Measurements from ENCODE around the gene CACNA1I.

CACNA1I gene

GRCh38 chr22:39535831-39536449 is 34.6 kb upstream of the CACNA1I start:
- H3K36me3 ChIP-seq (ENCODE audit: insufficient read depth, low read length) = no peaks in the 10 kb centered on the region
- H3K4me1 ChIP-seq (ENCODE audit: control insufficient read depth, insufficient read depth, low read length, unreplicated experiment) = peaks cover 7% of the 10 kb centered on the region
- no peak overlapping the region for H3K27ac ChIP-seq (ENCODE audit: low read depth, low read length)
- no peaks in the 10 kb centered on the region for H3K27me3 ChIP-seq (ENCODE audit: insufficient read depth, low read length)
- H3K4me3 ChIP-seq (ENCODE audit: low read depth, low read length) = no peak overlapping the region
- peaks cover 12% of the 10 kb centered on the region for H3K79me2 ChIP-seq (ENCODE audit: control insufficient read depth, insufficient read depth, low read length, unreplicated experiment)
- H2AFZ ChIP-seq (ENCODE audit: low read length, unreplicated experiment) = no peak overlapping the region

GRCh38 chr22:39536711-39537110 is 33.8 kb upstream of the CACNA1I start:
- Histone ChIP-seq H3K36me3 (ENCODE audit: insufficient read depth, low read length) (no peaks in the 10 kb centered on the region), H2AFZ (ENCODE audit: low read length, unreplicated experiment) (no peak overlapping the region), H3K27me3 (ENCODE audit: insufficient read depth, low read length) (no peaks in the 10 kb centered on the region), H3K4me1 (ENCODE audit: control insufficient read depth, insufficient read depth, low read length, unreplicated experiment) (peaks cover under 1% of the 10 kb centered on the region), H3K4me3 (ENCODE audit: low read depth, low read length) (no peak overlapping the region), H3K27ac (ENCODE audit: low read depth, low read length) (no peak overlapping the region), H3K79me2 (ENCODE audit: control insufficient read depth, insufficient read depth, low read length, unreplicated experiment) (peaks cover 5% of the 10 kb centered on the region)

GRCh38 chr22:39537975-39538374 is 32.6 kb upstream of the CACNA1I start:
- no peaks in the 10 kb centered on the region for H3K27me3 ChIP-seq (ENCODE audit: insufficient read depth, low read length)
- no peak overlapping the region for H2AFZ ChIP-seq (ENCODE audit: low read length, unreplicated experiment)
- no peak overlapping the region for H3K4me3 ChIP-seq (ENCODE audit: low read depth, low read length)
- H3K79me2 ChIP-seq (ENCODE audit: control insufficient read depth, insufficient read depth, low read length, unreplicated experiment) = no peaks in the 10 kb centered on the region
- H3K4me1 ChIP-seq (ENCODE audit: control insufficient read depth, insufficient read depth, low read length, unreplicated experiment) = no peaks in the 10 kb centered on the region
- no peaks in the 10 kb centered on the region for H3K36me3 ChIP-seq (ENCODE audit: insufficient read depth, low read length)
- H3K27ac ChIP-seq (ENCODE audit: low read depth, low read length) = no peak overlapping the region

DNA sequence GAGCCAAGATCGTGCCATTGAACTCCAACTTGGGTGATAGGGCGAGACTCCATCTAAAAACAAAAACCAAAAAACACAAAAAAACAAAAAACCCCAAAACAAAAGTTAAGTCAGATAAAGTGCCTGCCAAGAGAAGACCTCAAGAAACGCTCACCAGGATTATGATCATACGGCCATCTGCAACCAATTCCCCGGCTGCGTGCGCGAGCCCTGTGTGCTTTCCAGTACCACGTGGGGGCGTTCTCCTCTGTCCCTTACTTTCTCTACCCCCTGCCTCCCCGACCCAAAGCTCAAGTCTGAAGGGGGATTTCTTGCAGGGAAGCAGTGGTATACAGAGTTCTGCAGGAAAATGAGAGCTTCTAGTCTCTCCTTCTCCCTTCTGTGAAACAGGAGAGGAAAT is 27.5 kb upstream of the CACNA1I start:
- Histone ChIP-seq H3K27ac (ENCODE audit: low read depth, low read length) (no peak overlapping the region), H3K27me3 (ENCODE audit: insufficient read depth, low read length) (peaks cover 10% of the 10 kb centered on the region)

DNA sequence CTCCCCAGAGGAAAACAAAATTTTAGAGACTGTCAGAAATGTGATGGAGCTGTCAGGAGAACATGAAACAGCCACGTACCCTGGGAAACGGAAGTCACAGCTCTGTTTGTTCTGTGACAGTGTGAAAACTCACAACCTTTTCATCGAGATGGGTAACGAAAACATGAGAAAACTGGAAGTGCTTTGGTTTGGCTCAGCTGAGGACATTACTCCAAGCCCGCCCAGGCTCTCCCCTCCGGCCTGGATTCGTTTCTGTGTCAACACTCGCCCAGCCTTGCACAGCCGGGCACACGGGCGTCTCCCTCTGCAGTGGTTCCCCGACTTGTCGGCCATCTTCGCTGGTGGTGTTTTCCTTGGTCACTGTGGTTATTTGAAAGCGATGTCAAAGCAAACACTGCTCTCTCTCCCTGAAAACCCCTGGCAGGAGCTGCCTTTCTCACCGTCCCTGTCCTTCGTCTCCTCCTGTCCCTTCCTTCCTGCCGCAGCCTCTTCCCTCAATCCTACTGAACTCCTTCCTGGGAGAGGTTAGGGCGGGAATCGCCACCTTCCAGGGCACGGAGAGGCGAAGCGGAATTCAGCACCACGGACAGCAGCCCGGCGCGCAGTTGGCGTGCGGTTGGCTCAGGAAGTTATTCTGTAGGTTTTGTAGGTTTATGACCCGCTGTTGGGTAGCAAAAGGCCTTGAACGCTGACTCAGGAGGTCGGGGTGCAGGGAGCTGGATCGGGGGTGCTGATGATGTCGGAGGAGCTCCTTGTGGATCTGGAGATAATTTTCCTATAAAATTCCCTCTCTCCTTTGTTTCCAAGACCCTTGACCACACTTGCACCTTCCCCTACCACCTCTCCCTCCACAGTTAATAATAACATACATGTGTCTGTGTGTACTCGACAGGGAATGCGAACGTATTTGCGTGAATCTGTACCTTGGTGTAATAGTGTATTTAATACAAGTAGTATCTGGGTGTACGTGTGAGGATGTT is 24.9 kb upstream of the CACNA1I start:
- no peaks in the 10 kb centered on the region for H3K36me3 ChIP-seq (ENCODE audit: insufficient read depth, low read length)
- H3K4me1 ChIP-seq (ENCODE audit: control insufficient read depth, insufficient read depth, low read length, unreplicated experiment) = peaks cover 3% of the 10 kb centered on the region
- H3K27ac ChIP-seq (ENCODE audit: low read depth, low read length) = no peak overlapping the region
- no peaks in the 10 kb centered on the region for H3K79me2 ChIP-seq (ENCODE audit: control insufficient read depth, insufficient read depth, low read length, unreplicated experiment)
- peaks cover 26% of the 10 kb centered on the region for H3K27me3 ChIP-seq (ENCODE audit: insufficient read depth, low read length)
- no peak overlapping the region for H2AFZ ChIP-seq (ENCODE audit: low read length, unreplicated experiment)
- H3K4me3 ChIP-seq (ENCODE audit: low read depth, low read length) = no peak overlapping the region

More for the DNA sequence above, 27.5 kb upstream of the CACNA1I start:
- Histone ChIP-seq H2AFZ (ENCODE audit: low read length, unreplicated experiment) (no peak overlapping the region), H3K79me2 (ENCODE audit: control insufficient read depth, insufficient read depth, low read length, unreplicated experiment) (no peaks in the 10 kb centered on the region), H3K4me3 (ENCODE audit: low read depth, low read length) (no peak overlapping the region), H3K4me1 (ENCODE audit: control insufficient read depth, insufficient read depth, low read length, unreplicated experiment) (peaks cover 3% of the 10 kb centered on the region), H3K36me3 (ENCODE audit: insufficient read depth, low read length) (no peaks in the 10 kb centered on the region)

GRCh38 chr22:39546889-39547586 is 23.5 kb upstream of the CACNA1I start:
- Histone ChIP-seq H3K27ac (ENCODE audit: low read depth, low read length) (no peak overlapping the region), H3K4me3 (ENCODE audit: low read depth, low read length) (no peak overlapping the region), H3K79me2 (ENCODE audit: control insufficient read depth, insufficient read depth, low read length, unreplicated experiment) (no peaks in the 10 kb centered on the region), H3K4me1 (ENCODE audit: control insufficient read depth, insufficient read depth, low read length, unreplicated experiment) (peaks cover 3% of the 10 kb centered on the region), H3K36me3 (ENCODE audit: insufficient read depth, low read length) (no peaks in the 10 kb centered on the region), H2AFZ (ENCODE audit: low read length, unreplicated experiment) (no peak overlapping the region), H3K27me3 (ENCODE audit: insufficient read depth, low read length) (peaks cover 26% of the 10 kb centered on the region)

DNA sequence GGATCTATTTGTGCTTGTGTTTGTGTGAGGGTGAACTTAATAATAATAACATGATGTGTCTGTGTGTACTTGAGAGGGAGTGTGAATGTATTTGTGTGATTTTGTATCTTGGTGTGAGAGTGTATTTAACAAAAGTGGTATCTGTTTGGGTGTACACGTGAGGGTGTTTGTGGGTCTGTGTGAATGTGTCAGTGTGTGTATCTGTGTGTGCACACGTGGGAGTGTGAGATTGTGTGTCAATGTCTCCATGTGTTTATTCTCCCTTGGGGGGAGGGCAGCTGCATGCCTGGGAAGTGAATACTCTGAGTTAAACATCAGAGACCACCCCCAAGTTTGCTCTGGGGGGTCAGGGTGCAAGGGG is 23.0 kb upstream of the CACNA1I start:
- Histone ChIP-seq H3K4me3 (ENCODE audit: low read depth, low read length) (no peak overlapping the region), H3K27me3 (ENCODE audit: insufficient read depth, low read length) (peaks cover 26% of the 10 kb centered on the region), H3K4me1 (ENCODE audit: control insufficient read depth, insufficient read depth, low read length, unreplicated experiment) (peaks cover 3% of the 10 kb centered on the region)

GRCh38 chr22:39553429-39553828 is 17.1 kb upstream of the CACNA1I start:
- Histone ChIP-seq H3K79me2 (ENCODE audit: control insufficient read depth, insufficient read depth, low read length, unreplicated experiment) (no peaks in the 10 kb centered on the region), H3K36me3 (ENCODE audit: insufficient read depth, low read length) (no peaks in the 10 kb centered on the region), H3K27ac (ENCODE audit: low read depth, low read length) (no peak overlapping the region), H3K27me3 (ENCODE audit: insufficient read depth, low read length) (peaks cover 39% of the 10 kb centered on the region), H3K4me1 (ENCODE audit: control insufficient read depth, insufficient read depth, low read length, unreplicated experiment) (no peaks in the 10 kb centered on the region), H2AFZ (ENCODE audit: low read length, unreplicated experiment) (no peak overlapping the region), H3K4me3 (ENCODE audit: low read depth, low read length) (no peak overlapping the region)

More for the DNA sequence above, 23.0 kb upstream of the CACNA1I start:
- Histone ChIP-seq H3K27ac (ENCODE audit: low read depth, low read length) (no peak overlapping the region), H2AFZ (ENCODE audit: low read length, unreplicated experiment) (no peak overlapping the region), H3K36me3 (ENCODE audit: insufficient read depth, low read length) (no peaks in the 10 kb centered on the region), H3K79me2 (ENCODE audit: control insufficient read depth, insufficient read depth, low read length, unreplicated experiment) (no peaks in the 10 kb centered on the region)

DNA sequence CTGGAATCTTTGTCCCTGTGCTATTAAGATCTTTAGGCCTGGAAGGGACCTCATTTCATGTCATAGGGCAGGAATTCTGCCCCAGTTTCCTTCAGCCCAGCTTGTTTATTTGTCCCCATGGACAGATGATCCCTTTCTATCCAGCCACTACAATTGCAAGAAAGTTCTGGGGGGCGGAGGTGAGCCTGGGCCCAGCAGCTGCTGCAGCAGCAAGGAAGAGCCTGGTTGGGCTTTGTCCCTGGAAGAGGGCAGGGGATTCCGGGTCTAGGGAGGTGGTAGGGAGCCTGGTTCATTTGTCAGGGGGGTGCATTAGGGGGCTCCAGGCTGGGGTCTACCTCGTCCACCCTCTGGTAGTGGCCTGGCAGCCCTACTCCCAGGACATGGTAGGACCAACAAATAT is 16.4 kb upstream of the CACNA1I start:
- Histone ChIP-seq H2AFZ (ENCODE audit: low read length, unreplicated experiment) (no peak overlapping the region), H3K36me3 (ENCODE audit: insufficient read depth, low read length) (no peaks in the 10 kb centered on the region), H3K27ac (ENCODE audit: low read depth, low read length) (no peak overlapping the region), H3K79me2 (ENCODE audit: control insufficient read depth, insufficient read depth, low read length, unreplicated experiment) (no peaks in the 10 kb centered on the region), H3K4me1 (ENCODE audit: control insufficient read depth, insufficient read depth, low read length, unreplicated experiment) (no peaks in the 10 kb centered on the region), H3K27me3 (ENCODE audit: insufficient read depth, low read length) (peaks cover 41% of the 10 kb centered on the region), H3K4me3 (ENCODE audit: low read depth, low read length) (no peak overlapping the region)

GRCh38 chr22:39556970-39557841 is 13.3 kb upstream of the CACNA1I start:
- Histone ChIP-seq H3K36me3 (ENCODE audit: insufficient read depth, low read length) (no peaks in the 10 kb centered on the region), H3K27me3 (ENCODE audit: insufficient read depth, low read length) (peaks cover 41% of the 10 kb centered on the region), H2AFZ (ENCODE audit: low read length, unreplicated experiment) (no peak overlapping the region), H3K4me3 (ENCODE audit: low read depth, low read length) (no peak overlapping the region), H3K27ac (ENCODE audit: low read depth, low read length) (no peak overlapping the region), H3K79me2 (ENCODE audit: control insufficient read depth, insufficient read depth, low read length, unreplicated experiment) (no peaks in the 10 kb centered on the region), H3K4me1 (ENCODE audit: control insufficient read depth, insufficient read depth, low read length, unreplicated experiment) (no peaks in the 10 kb centered on the region)
